GM20431 (cell line): ENCODE results near the gene CHCHD1.
"Not testable (repeated sequence)": the region's sequence is repeated elsewhere in the genome, so short reads cannot be mapped to it uniquely, and the experiment has no call there.

Source experiments
- in situ Hi-C: fragments of 300-500 bp; cut with MseI, MboI; formaldehyde crosslinking; loops from one replicate; pipeline ENCODE4 v1.15.0; 2020; ENCODE audit warnings: low sequenced_read_pairs; ENCODE audit not compliant: unreplicated experiment

CHCHD1 gene

GRCh38 chr10:73809061-73809818 is 27.4 kb downstream of the CHCHD1 start:
- in situ Hi-C loops, result no loop called here

- in situ Hi-C loops, result no loop called here
Observed at GRCh38 chr10:73810358-73810734, 28.5 kb downstream of the CHCHD1 start.

GRCh38 chr10:73810735-73811465 is 29.1 kb downstream of the CHCHD1 start:
- in situ Hi-C loops, result no loop called here

GRCh38 chr10:73812657-73813056 is 30.8 kb downstream of the CHCHD1 start:
- in situ Hi-C loops, result no loop called here

GRCh38 chr10:73813333-73813732 is 31.5 kb downstream of the CHCHD1 start:
- in situ Hi-C loops, result no loop called here

- in situ Hi-C loops, result no loop called here
Observed at GRCh38 chr10:73814276-73814895, 32.5 kb downstream of the CHCHD1 start.

- in situ Hi-C loops, result no loop called here
Observed at GRCh38 chr10:73814896-73815718, 33.3 kb downstream of the CHCHD1 start.

GRCh38 chr10:73815719-73816030 is 33.8 kb downstream of the CHCHD1 start:
- in situ Hi-C loops, result no loop called here

GRCh38 chr10:73816917-73817729 is 35.3 kb downstream of the CHCHD1 start:
- in situ Hi-C loops, result no loop called here

GRCh38 chr10:73817826-73818225 is 36.0 kb downstream of the CHCHD1 start:
- in situ Hi-C loops, result no loop called here

- in situ Hi-C loops, result no loop called here
Observed at GRCh38 chr10:73818402-73818801, 36.6 kb downstream of the CHCHD1 start.

- in situ Hi-C loops, result no loop called here
Observed at GRCh38 chr10:73819081-73819480, 37.2 kb downstream of the CHCHD1 start.

GRCh38 chr10:73819513-73820093 is 37.8 kb downstream of the CHCHD1 start:
- in situ Hi-C loops, result no loop called here

- in situ Hi-C loops, result no loop called here
Observed at GRCh38 chr10:73823391-73823790, 41.5 kb downstream of the CHCHD1 start.

- in situ Hi-C loops, result no loop called here
Observed at GRCh38 chr10:73824146-73824725, 42.4 kb downstream of the CHCHD1 start.

- in situ Hi-C loops, result no loop called here
Observed at GRCh38 chr10:73827346-73828089, 45.7 kb downstream of the CHCHD1 start.

- in situ Hi-C loops, result no loop called here
Observed at GRCh38 chr10:73828161-73828560, 46.3 kb downstream of the CHCHD1 start.

- in situ Hi-C loops, result not testable (repeated sequence)
Observed at GRCh38 chr10:73829090-73829489, 47.2 kb downstream of the CHCHD1 start.
